Fibroblast of skin of right quadriceps (primary cell): ENCODE results near the gene LAMC2.
"Not testable (repeated sequence)": the region's sequence is repeated elsewhere in the genome, so short reads cannot be mapped to it uniquely, and the experiment has no call there.

Source experiments
- DNase-seq: peaks from one replicate; pipeline ENCODE4 v3.0.0-alpha.2; 2013

Gene LAMC2

DNA sequence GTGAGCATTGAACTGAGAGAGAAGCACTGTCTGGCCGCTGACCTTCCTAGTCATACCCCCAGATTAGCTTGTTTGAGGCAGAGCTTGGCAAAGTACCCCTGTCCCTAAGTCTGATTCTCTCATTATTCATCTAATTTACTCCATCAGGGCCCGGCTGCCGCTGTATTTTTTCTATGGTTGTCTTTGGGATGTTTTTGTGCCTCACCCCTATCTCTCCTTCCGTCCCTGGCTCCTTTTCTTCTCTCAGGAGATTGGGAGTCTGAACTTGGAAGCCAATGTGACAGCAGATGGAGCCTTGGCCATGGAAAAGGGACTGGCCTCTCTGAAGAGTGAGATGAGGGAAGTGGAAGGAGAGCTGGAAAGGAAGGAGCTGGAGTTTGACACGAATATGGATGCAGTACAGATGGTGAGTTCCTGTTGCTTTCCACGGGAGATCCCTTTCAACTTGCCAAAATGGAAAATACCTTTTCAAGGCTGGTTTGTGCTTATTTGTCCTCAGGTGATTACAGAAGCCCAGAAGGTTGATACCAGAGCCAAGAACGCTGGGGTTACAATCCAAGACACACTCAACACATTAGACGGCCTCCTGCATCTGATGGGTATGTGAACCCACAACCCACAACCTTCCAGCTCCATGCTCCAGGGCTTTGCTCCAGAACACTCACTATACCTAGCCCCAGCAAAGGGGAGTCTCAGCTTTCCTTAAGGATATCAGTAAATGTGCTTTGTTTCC is 53.9 kb downstream of the LAMC2 start:
- DNase-seq = no peak

DNA sequence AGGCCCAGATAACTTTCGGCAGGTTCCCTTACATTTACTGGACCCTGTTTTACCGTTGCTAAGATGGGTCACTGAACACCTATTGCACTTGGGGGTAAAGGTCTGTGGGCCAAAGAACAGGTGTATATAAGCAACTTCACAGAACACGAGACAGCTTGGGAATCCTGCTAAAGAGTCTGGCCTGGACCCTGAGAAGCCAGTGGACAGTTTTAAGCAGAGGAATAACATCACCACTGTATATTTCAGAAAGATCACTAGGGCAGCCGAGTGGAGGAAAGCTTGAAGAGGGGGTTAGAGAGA is 54.4 kb downstream of the LAMC2 start:
- no peak for DNase-seq

DNA sequence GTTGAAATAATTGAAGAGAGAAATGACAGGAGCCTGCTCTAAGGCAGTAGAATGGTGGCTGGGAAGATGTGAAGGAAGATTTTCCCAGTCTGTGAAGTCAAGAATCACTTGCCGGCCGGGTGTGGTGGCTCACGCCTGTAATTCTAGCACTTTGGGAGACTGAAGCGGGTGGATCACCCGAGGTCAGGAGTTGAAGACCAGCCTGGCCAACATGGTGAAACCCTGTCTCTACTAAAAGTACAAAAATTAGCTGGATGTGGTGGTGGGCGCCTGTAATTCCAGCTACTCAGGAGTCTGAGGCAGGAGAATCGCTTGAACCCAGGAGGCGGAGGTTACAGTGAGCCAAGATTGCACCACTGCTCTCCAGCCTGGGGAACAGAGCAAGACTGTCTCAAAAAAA is 54.8 kb downstream of the LAMC2 start:
- not testable (repeated sequence) for DNase-seq

DNA sequence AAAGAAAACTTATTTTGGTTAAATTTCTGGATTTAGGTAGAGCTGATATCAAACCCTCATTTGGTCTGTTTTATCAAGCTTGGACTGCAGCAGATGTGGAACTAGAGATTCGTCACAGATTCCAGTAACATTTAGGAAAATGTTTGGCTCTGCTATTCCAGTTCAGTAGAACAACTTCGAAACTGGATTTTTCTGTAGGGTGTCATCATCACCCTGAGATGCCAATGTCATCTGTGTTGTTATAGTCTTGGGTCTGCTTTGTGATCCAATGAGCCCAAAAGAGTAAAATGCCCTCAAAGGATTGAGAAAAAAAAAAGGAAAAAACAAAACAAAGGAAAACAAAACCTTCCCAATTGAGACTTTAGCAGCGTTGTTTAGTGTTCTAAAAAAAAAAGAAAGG is 55.4 kb downstream of the LAMC2 start:
- peak; percentile 25 for DNase-seq

DNA sequence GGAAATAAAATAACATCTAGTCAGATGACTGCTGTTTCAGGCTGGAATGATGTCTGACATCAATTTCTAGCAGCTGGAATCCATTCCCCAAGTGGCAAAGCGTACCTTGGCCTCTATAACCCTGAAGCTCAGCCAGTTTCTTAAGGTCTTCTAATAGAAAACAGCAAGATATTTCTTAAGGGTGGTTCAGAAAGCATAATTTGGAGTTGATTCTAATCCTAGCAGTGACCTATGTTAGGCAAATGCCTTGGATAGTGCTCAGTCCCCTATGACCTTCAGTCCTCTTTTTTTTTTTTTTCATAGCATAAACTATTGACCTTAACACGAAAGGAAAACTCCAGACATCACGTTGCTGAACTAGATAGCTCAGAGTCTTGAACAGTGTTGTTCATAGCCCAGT is 56.5 kb downstream of the LAMC2 start:
- no peak for DNase-seq

DNA sequence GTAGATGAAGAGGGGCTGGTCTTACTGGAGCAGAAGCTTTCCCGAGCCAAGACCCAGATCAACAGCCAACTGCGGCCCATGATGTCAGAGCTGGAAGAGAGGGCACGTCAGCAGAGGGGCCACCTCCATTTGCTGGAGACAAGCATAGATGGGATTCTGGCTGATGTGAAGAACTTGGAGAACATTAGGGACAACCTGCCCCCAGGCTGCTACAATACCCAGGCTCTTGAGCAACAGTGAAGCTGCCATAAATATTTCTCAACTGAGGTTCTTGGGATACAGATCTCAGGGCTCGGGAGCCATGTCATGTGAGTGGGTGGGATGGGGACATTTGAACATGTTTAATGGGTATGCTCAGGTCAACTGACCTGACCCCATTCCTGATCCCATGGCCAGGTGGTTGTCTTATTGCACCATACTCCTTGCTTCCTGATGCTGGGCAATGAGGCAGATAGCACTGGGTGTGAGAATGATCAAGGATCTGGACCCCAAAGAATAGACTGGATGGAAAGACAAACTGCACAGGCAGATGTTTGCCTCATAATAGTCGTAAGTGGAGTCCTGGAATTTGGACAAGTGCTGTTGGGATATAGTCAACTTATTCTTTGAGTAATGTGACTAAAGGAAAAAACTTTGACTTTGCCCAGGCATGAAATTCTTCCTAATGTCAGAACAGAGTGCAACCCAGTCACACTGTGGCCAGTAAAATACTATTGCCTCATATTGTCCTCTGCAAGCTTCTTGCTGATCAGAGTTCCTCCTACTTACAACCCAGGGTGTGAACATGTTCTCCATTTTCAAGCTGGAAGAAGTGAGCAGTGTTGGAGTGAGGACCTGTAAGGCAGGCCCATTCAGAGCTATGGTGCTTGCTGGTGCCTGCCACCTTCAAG is 57.3 kb downstream of the LAMC2 start:
- DNase-seq = no peak

DNA sequence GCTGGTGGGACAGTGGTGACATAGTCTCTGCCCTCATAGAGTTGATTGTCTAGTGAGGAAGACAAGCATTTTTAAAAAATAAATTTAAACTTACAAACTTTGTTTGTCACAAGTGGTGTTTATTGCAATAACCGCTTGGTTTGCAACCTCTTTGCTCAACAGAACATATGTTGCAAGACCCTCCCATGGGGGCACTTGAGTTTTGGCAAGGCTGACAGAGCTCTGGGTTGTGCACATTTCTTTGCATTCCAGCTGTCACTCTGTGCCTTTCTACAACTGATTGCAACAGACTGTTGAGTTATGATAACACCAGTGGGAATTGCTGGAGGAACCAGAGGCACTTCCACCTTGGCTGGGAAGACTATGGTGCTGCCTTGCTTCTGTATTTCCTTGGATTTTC is 58.4 kb downstream of the LAMC2 start:
- DNase-seq = peak; percentile 94

DNA sequence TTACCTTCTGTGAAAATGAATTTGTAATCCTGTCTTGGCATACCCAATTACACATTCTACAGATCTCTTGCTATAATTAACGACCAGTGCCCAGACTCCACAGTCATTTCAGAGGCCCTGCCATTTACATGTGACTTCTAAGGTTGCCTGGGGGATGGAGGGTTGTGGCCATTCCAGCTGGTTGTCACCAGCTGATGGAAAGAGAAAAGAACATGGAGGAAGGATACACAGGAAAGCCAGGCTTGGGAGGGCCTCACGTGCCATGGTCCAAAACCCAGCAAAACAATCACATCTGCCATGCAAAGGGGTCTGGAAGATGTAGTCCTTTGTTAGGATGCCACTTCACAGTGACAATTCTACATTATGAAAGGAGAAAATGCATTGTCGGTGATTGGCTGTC is 59.3 kb downstream of the LAMC2 start:
- no peak for DNase-seq

DNA sequence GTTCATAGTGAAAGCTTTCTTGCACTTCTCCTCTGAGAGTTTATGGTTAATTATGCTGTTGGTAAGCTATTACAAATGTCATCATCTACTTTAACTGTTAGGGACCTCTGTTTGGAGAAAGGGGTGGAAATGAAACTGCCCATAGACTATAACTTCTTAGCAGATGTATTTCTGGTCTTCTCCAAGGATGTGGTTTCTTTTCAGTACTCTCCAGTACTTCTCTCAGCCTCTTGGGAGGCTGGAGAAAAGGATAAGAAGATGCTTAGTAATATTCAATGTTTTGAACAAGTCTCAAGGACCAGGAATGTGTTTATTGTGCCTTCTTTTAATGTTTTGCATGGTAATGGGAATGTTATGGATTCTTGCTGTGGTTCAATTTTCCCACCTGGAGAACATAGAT is 60.4 kb downstream of the LAMC2 start:
- DNase-seq = no peak

DNA sequence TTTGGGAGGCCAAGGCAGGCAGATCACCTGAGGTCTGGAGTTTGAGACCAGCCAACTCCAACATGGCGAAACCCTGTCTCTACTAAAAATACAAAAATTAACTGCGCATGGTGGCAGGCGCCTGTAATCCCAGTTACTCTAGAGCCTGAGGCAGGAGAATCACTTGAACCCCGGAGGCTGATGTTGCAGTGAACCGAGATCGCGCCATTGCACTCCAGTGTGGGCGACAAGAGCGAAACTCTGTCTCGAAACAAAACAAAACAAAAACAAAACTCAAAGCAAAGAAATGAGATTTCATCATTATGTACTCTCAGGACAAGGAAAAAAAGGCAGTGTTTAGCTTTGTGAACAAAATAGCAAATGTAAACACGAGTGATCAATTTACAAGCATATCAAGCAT is 61.0 kb downstream of the LAMC2 start:
- DNase-seq = no peak

DNA sequence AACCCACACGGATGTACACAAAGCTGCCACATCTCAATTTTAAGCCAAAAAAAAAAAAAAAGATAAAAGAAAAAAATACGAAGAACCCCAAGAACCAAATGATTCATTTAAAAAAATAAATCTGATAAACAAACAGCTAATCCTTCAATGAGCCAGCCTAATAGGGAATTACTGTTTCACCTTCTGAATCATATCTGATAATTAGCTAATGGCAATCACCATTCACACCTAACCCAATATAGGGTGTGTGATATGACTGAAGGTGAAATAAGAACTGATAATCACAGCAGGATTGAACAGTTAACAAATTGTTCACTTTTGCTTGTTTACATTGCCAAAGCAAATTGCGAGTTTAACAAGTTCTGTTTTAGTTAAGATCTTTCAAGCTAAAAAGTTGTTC is 61.4 kb downstream of the LAMC2 start:
- DNase-seq = no peak

DNA sequence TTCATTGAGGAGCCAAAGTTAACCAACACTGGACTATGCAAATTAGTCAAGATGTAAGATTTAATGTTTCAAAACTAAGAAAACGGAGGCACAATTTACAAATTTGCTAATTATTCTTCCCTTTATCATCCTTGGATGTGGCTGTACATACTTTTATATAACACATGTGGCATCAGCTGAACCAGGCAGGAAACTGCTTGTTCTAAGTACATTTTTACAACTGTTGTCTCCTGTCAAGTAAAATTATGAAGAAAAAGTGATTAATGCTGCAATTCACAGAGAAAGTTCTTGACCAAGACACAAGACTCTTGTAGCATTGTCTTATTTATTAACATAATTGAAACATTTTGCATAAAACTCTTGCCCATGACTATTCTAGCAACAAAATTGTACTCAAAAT is 61.9 kb downstream of the LAMC2 start:
- DNase-seq = no peak

DNA sequence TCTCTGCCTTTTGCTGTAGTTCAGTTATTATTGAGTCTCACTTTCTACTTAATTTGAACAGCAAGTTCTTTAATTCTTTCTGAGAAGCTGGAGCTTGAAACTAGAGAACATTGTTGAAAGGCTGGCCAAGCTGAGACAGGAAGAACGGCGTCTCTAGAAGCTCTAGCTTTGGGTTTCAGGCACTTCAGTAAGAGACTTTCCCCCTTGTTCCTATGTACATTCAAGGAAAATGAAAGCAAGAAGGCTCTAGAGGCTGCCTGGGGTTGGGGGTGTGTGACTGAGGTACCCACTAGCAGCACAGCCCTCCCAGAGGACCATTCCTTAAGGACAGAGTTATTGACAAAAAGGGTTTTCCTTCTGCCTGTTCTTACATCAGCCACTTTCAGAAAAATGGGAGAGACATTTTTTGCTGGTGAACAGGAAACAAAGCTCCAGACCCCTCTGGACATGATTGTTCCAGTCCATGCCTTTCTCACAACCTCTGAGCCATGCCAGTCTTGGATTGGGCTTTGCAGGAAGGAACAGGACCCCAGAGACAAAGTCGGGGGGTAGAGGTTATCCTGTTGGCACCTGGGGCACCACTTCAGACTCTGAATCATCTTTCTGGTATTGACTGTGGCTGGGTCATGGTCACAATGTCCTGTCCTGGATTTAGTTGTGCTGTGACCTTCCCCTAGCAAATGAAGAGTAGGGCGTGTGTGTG is 63.1 kb downstream of the LAMC2 start:
- DNase-seq = no peak

DNA sequence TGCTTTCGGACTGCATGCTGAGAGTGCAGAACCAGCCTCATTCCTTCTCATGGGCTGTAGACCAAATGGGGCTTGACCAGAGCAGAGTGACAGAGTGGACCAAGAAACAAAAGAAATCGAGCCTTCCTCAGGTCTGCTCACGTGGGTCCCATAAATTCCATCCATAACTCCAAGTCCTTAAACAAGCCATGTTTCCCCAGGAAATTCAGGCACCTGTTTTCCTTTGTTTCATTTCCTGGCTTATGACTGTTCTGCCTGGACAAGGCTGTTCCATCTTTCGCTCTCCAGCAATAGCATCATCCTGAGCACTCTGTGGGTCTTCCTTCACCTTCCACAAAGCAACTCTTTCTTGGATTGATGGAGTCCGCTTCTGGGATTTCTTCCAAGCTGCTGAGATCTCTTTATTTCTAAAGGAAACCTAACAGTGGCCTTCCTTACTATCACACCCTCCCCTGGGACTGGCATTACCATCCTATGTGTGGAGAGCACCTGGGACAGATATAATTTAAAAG is 63.9 kb downstream of the LAMC2 start:
- no peak for DNase-seq

DNA sequence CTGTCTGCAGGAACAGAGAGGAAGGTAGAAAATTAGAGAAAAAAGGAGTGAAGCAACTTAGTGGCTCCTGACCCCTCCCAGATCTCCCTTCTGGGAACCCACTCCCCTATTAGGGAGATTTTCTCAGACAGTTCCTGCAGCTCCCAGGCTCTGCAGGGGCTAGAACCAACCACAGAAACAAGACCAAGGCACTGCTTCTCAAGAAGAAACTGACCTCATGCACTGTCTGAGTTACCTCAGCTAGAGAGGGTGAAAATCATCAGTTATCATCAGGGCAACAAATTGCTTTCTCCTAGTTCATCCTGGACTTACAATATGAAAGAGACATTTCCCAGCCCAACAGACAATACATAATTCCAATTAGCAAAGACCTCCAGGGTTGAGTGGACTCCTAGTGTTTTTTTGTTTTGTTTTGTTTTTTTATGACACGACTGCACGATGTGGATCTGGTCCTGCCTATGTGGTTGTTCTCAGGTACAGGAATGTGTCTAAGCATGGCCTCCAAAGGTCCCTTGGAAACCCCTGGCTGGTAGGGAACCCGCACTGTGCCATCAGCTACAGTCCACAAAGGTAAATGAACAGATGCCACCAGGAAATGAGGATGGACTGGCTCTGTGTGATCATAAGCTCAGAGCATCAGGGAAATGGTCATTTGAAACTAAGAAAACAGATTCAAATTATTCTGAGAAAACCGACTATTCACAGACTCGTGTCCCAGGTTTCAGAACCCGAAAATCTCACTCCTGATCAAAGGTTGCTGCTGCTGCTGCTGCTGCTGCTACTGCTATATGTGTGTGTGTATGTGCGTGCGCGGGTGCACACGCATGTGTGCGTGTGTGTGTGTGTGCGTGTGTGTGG is 65.3 kb downstream of the LAMC2 start:
- DNase-seq = no peak

DNA sequence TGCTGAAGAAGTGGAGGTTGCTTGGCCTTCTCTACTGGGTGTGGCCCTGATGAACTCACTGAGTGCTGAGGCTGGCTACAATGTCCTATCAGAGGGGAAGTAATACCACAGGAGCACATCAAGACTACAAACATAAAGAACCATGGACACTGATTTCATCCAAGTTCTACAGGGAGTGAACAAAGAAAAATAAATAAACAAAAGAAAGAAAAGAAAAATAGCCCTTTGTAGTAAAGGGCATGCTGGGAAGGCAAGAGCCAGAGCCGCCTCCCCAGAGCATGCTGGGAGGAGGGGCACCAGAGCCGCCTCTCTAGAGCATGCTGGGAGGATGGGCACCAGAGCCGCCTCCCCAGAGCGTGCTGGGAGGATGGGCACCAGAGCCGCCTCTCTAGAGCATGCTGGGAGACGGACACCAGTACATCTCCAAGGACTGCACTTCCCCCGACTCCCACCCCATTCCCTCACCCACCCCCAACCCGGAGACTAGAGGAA is 65.9 kb downstream of the LAMC2 start:
- no peak for DNase-seq

DNA sequence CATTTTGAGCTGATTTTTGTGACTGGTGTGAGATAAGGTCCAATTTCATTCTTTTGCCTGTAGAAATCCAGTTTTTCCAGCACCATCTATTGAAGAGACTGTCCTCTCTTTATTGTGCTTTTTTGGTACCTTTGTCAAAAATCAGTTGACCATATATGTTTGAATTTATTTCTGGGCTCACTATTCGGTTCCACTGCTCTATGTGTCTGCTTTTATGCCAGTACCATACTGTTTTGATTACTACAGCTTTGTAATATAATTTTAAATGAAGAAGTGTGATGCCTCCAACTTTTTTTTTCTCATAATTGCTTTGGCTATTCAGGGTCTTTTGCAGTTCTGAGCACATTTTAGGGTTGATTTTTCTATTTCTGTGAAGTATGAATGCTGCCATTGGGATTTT is 69.0 kb downstream of the LAMC2 start:
- no peak for DNase-seq

DNA sequence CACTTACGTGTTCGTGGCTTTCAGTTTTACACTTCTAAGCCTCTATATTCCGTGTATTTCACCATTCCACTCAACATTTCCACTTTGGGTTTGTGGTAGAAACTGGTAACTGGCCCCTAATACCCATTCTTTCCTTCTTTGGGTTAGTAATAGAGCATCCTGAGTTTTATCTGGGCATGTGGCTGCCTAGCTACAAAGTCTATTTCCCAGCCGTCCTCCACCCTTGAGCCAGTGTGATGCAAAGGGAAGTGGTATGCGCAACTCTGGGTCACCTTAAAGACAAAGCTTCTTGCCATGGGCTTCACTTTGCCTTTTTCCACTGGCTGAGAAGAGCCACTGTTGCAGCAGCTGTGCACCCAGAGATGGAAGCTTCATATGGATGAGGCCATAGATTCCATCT is 73.9 kb downstream of the LAMC2 start:
- DNase-seq = no peak

DNA sequence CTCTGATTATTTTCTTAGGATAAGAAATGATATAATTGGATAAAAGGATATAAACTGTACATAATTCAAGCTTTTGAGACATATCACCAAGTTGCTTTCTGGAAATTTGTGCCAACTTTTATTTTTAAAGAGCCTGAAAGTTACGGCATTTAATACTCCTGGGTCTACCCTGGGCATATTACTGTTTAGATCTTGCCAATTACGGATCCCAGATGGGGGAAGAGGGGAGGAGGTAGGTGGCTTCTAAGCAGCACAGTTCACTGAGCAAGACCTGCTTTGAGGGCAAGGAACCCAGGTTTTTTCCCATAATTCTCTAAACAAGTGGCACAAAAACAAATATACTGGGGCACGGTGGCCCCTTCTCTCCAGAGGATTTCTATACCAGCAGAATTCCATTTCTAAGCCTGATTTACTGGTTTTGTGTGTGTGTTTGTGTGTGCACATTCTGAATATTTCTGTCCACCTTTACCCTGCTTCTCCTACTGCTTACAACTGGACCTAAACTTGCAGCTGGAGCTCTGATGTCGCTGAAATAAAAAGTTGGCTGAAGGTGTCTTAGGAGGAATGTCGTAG is 76.7 kb downstream of the LAMC2 start:
- no peak for DNase-seq

DNA sequence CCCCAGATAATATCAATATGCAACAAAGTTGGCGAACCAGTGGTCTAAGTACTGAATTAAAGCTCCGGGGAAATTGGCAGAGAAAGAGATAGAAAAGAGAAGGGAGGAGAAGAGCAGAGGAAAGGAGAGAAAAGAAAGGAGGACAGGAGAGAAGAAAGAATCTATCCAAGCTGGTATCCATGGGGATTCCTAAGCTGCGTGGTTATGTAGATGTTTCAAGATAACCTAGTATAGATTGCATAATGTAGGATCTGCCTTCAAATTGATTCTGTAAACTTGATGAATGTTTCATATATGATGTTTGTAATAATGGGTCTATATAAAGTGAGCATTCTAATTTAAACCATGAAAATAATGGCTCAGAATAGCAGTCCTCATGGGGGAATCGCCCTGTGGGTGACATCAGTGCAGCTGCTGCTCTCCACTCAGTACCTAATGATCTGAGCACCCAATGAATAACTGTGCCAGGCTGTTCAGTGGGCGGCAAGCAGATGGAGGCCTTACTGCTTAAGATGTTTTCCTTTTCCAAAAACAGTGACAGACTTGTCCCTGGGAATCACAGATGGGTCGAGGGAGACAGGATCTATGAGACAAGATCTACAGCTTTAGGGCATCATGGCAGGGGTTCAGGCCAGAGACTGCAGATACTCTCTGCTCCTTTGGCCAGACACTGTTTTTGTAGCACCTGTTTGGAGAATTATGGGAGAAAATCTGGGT is 78.0 kb downstream of the LAMC2 start:
- DNase-seq = no peak

DNA sequence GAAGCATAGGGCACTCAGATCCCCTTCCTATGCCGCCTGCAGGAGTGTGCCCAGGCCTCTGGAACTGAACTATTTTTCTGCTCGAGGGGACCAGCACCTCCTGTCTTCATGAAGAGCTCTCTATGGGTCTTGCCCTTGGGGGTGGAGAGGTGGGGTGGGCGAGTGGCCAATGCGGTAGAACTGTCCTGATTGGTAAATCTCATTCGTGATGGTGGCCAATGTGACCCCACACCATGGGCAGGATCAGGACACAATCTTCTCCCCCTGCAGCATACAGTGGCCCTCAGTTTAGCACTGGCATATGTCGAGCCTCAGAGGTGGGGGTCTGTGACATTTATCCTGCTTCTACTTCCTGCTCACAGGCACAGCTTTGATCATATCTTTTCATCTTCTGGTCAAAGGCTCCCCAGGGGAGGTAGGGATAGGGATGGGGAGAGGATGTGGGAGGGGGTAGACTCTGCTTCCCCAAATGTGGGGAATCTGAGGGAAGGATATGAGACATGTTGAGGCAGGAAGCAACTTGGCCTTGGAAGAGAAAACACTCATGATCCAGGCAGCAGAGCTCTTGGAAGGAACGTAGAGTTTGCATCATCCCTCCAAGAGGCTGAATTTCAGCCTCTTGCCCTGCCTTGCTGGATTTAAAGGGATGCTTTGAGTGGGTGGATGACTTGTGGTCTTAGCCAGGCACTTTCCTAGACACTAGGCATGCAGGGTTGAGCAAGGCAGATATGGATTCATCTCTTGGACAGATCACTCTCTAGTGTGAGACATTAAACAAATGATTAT is 81.8 kb downstream of the LAMC2 start:
- DNase-seq = peak; percentile 94
